Sigmoid colon (tissue), 4 donors: Measurements from ENCODE around the gene PRELID2.
"Not testable (repeated sequence)": the region's sequence is repeated elsewhere in the genome, so short reads cannot be mapped to it uniquely, and the experiment has no call there.

Experiments used
- CTCF ChIP-seq, 4 experiments: fragments of 450-650 bp in 3 of 4; fragments of 200-600 bp in 1 of 4; IDR thresholded peaks; one replicate each; pipeline ENCODE4 v1.5.1; 2016 to 2019; ENCODE audit warnings: antibody characterized with exemption in 4 of 4, mild to moderate bottlenecking in 3 of 4, moderate library complexity in 2 of 4
- POLR2A ChIP-seq, 2 donors: fragments of 450-650 bp; IDR thresholded peaks; one replicate each; pipeline ENCODE4 v1.6.1; 2016; ENCODE audit warnings: antibody characterized with exemption in 2 of 2, mild to moderate bottlenecking in 2 of 2, moderate library complexity in 2 of 2
- POLR2AphosphoS5 ChIP-seq, 4 donors: sonication (generic); formaldehyde crosslinking; IDR thresholded peaks; one replicate each; pipeline ENCODE4 v1.6.1; 2017; ENCODE audit warnings: antibody characterized with exemption in 4 of 4

- not testable (repeated sequence) for TF ChIP-seq CTCF, POLR2A, POLR2AphosphoS5 (IDR thresholded peaks at IDR 0.05)
These were observed 105.2 kb downstream of the PRELID2 start for GRCh38 chr5:145729956-145730355.
